Cortex of kidney (tissue), 1 donor: ENCODE data around the gene FBXO47.

ENCODE experiments used
- DNase-seq: peaks from one replicate; lab custom pipeline; 2025; lab: John Stamatoyannopoulos, UW

The FBXO47 gene, protein sequence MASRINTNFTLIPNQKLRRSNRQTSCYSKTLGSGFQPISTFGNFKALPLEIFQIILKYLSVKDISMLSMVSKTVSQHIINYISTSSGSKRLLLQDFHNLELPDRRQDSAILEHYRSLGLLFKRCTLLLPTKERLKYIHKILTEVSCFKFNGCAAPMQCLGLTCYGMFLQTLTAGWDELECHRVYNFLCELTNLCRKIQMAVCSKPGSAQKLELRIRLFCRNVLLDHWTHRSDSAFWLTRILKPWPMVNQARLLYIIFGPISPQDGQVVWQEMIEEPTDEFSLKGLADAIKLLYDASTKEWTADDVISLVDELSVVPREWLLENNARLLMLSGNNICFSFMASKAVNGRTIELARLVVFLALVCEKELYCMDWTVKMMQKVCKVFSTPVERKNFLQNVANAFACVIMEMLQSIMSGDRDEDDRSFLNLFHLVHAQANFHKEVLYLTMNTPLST

DNA sequence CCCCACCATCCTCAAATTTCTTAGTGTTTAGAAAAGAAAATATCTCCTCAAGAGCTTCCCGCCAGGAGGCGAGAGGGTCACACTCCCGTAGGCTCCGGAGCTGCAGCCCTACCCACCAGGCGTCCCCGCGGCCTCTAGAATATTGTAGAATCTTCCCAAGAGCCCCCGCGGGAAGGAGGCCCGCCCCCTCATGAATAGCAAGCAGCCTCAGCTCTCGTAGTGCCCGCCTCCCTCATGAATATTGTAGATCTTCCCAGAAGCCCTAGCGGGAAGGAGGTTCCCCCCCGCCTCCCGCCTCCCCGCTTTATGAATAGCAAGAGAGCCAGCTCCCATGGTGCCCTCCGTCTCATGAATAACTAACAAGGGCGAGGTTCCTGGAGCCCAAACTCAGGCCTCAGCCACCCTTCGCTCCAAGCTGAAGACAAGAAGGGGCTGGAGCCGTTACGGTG is at the start of gene FBXO47:
TSS of gene FBXO47 (minus strand) at position 114 of the 449 bp plus-strand sequence. CDS start 4,378 bp downstream, outside the sequence.
- no peak for DNase-seq

GRCh38 chr17:39016193-39017153 is 49.3 kb upstream of the FBXO47 start:
- no peak for DNase-seq

- no peak for DNase-seq
Measured at GRCh38 chr17:39015546-39015935, 48.3 kb upstream of the FBXO47 start.

DNA sequence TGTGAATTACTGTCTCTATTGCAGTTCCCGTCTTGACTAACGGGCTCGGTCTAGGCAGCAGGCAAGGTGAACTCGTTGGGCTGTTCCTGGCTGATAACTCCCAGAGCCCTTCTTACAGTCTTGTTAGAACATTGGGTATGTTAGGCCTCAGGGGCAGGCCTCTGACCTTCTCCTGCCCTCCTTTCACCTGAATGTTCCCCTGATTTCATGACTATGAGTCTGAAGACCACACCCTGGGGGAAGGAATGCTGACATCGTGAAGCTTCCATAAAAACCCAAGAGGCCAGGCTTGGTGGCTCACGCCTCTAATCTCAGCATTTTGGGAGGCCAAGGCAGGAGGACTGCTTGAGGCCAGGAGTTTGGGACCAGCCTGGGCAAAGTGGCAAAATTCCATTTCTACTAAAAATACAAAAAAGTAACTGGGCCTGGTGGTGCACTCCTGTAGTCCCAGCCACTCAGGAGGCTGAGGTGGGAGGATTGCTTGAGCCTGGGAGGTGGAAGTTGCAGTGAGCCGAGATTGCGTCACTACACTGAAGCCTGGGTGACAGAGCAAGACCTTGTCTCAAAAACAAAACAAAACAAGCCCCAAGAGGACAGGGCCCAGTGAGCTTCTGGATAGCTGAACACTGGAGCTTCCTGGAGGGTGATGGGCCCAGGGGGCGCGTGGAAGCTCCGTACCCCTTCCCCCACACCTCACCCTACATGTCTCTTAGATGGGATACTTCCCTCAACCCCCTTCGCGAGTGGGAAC is 47.8 kb upstream of the FBXO47 start:
- DNase-seq = no peak

DNA sequence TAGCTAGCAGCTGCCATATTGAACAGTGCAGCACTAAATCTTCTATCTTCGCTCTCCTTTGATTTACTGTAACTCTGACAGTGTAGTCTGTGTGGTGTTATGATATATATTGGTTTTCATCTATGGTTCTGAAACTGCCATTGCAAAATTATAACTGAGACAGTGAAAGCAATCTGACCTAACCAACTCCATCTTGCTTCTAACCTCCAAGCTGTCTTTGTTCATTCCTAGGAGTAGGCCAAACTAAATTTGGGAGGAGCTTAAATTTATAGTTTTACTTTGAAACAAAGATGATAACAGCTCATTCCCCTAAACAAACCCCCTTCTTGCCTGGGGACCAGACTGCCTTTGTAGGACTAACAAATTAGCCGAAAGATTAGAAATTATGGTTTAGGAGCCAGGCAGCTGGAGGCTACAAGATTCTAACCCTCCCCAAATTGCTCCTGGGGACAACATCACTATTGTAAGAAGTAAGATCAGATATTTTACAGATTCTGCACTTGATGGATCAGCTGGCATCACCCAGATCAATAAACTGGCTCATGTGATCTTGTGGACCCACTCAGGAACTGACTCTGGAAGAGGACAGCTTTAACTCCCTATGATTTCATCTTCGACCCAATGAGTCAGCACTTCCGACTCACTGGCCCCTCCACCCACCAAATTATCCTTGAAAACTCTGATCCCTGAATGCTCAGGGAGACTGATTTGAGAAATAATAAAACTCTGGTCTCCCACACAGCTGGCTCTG is 47.0 kb upstream of the FBXO47 start:
- no peak for DNase-seq

- no peak for DNase-seq
Measured at GRCh38 chr17:39012725-39013124, 45.5 kb upstream of the FBXO47 start.

GRCh38 chr17:39011907-39012468 is 44.8 kb upstream of the FBXO47 start:
- DNase-seq = no peak

DNA sequence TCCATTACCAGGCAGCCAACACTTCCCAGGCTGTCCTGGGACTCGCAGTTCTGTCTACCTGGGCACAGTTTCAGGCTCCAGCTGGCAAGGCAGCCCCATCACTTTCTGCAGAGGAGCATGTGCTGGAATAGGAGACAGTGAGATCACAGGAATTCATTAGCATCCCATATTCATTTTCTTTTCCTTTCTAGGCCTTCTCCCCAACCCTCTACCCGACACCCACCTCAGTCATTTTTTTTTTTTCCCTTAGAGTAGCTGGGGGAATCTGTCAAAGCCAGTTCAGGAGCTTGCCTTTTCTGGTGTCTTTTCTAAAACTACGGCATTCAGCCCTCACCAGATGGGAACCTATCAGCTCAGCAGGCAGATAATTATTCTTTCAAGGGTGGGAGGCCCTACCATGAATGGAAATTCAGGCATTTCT is 42.4 kb upstream of the FBXO47 start:
- DNase-seq = no peak

DNA sequence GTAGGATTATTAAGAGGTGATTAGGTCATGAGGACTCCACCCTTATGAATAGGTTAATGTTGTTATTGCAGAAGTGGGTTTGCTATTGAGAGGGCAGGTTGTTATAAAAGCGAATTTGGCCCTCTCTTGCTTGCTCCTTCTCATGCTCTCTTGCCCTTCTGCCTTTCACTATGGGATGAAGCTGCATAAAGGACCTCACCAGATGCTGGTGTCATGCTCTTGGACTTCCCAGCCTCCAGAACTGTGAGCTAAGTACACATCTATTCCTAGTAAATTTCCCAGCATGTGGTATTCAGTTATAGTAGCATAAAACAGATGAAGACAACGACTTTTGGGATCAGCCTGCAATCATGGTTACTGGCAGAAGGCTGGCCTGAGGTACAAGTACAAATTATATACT is 41.4 kb upstream of the FBXO47 start:
- no peak for DNase-seq

- DNase-seq = no peak
Measured at GRCh38 chr17:39002991-39003715, 36.0 kb upstream of the FBXO47 start.

- no peak for DNase-seq
Measured at GRCh38 chr17:39001703-39002637, 34.8 kb upstream of the FBXO47 start.

GRCh38 chr17:39000021-39000601 is 32.9 kb upstream of the FBXO47 start:
- DNase-seq = no peak

- no peak for DNase-seq
Measured at GRCh38 chr17:38996660-38997337, 29.6 kb upstream of the FBXO47 start.

DNA sequence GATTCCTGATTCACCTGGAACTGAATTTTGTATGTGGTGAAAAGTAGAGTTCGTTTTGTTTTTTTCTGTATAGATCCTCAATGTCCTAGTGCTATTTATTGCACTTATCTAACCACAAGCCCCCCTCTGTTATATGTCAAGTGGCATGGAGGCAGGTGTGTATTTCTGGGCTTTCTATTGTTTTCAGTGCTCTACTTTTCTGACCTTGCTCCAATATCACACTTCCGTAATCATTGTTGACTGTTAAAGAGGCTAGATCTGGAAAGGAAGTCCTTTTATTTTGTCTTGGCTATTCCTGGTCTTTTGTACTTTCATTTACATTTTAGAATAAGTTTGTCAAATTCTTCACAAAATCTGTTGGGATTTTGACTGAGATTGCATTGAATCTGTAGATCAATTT is 26.8 kb upstream of the FBXO47 start:
- no peak for DNase-seq

DNA sequence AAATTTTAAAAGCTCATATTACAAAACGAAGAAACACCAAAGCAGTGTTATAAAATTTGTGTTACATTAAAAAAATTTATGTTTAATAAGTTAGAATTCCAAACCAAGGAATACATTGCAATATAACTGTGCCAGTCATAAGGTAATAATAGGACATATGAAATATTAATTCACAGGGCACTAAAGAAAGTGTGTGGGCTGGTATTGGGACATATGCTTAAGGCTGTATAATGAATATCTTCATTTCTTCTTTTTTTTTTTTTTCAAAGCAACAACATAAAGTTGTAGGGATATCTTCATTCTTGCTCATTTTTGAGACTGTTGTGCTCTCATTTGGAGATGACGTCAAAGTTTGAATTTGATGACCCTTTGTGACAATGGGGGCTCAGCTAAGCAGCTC is 17.5 kb upstream of the FBXO47 start:
- no peak for DNase-seq

- no peak for DNase-seq
Measured at GRCh38 chr17:38982858-38983746, 15.9 kb upstream of the FBXO47 start.

- no peak for DNase-seq
Measured at GRCh38 chr17:38981636-38982035, 14.4 kb upstream of the FBXO47 start.
